ENCODE results near the gene EGR1.
"Not testable (repeated sequence)": the region's sequence is repeated elsewhere in the genome, so short reads cannot be mapped to it uniquely, and the experiment has no call there.

EGR1 gene

GRCh38 chr5:138466900-138467710 is 1.8 kb downstream of the EGR1 start:
- peak overlapping the region; percentile 44 for H3K9ac ChIP-seq (ENCODE audit: low read length)
- H3K4me3 ChIP-seq (ENCODE audit: low read depth in 1 of 2, low read length in 2 of 2), result peak overlapping the region; percentile 15 to 94
- H3K27me3 ChIP-seq (ENCODE audit: control insufficient read depth in 1 of 2, insufficient read depth in 2 of 2, low read length in 2 of 2), result no peaks in the 10 kb centered on the region
- H3K27ac ChIP-seq (ENCODE audit: low read depth, low read length), result no peak overlapping the region
- H3K9me3 ChIP-seq (ENCODE audit: low read length), result no peaks in the 10 kb centered on the region
- peaks cover 8% of the 10 kb centered on the region for H3K4me1 ChIP-seq (ENCODE audit: insufficient read depth, low read length)
- no peaks in the 10 kb centered on the region for H3K36me3 ChIP-seq (ENCODE audit: insufficient read depth, low read length)

- Histone ChIP-seq H3K27ac (ENCODE audit: low read depth, low read length) (no peak overlapping the region), H3K4me3 (ENCODE audit: low read depth in 1 of 2, low read length in 2 of 2) (peak overlapping the region; percentile 15 to 94), H3K27me3 (ENCODE audit: control insufficient read depth in 1 of 2, insufficient read depth in 2 of 2, low read length in 2 of 2) (no peaks in the 10 kb centered on the region), H3K4me1 (ENCODE audit: insufficient read depth, low read length) (peaks cover 8% of the 10 kb centered on the region), H3K9ac (ENCODE audit: low read length) (no peak overlapping the region), H3K9me3 (ENCODE audit: low read length) (no peaks in the 10 kb centered on the region), H3K36me3 (ENCODE audit: insufficient read depth, low read length) (no peaks in the 10 kb centered on the region)
Measured at GRCh38 chr5:138467711-138468132, 2.4 kb downstream of the EGR1 start.

GRCh38 chr5:138468133-138468965 is 3.1 kb downstream of the EGR1 start:
- Histone ChIP-seq H3K27ac (ENCODE audit: low read depth, low read length) (no peak overlapping the region), H3K9ac (ENCODE audit: low read length) (no peak overlapping the region), H3K27me3 (ENCODE audit: control insufficient read depth in 1 of 2, insufficient read depth in 2 of 2, low read length in 2 of 2) (no peaks in the 10 kb centered on the region), H3K4me1 (ENCODE audit: insufficient read depth, low read length) (peaks cover 4% of the 10 kb centered on the region), H3K4me3 (ENCODE audit: low read depth in 1 of 2, low read length in 2 of 2) (peak overlapping the region in 1 of 2 donors; percentile 94), H3K36me3 (ENCODE audit: insufficient read depth, low read length) (no peaks in the 10 kb centered on the region), H3K9me3 (ENCODE audit: low read length) (no peaks in the 10 kb centered on the region)

GRCh38 chr5:138468966-138469539 is 3.8 kb downstream of the EGR1 start:
- Histone ChIP-seq H3K4me1 (ENCODE audit: insufficient read depth, low read length) (no peaks in the 10 kb centered on the region), H3K27me3 (ENCODE audit: control insufficient read depth in 1 of 2, insufficient read depth in 2 of 2, low read length in 2 of 2) (no peaks in the 10 kb centered on the region), H3K9ac (ENCODE audit: low read length) (no peak overlapping the region), H3K36me3 (ENCODE audit: insufficient read depth, low read length) (no peaks in the 10 kb centered on the region), H3K9me3 (ENCODE audit: low read length) (no peaks in the 10 kb centered on the region), H3K27ac (ENCODE audit: low read depth, low read length) (no peak overlapping the region), H3K4me3 (ENCODE audit: low read depth in 1 of 2, low read length in 2 of 2) (no peak overlapping the region)

- H3K27ac ChIP-seq (ENCODE audit: low read depth, low read length), result no peak overlapping the region
- no peaks in the 10 kb centered on the region for H3K36me3 ChIP-seq (ENCODE audit: insufficient read depth, low read length)
- H3K4me1 ChIP-seq (ENCODE audit: insufficient read depth, low read length), result no peaks in the 10 kb centered on the region
- H3K9ac ChIP-seq (ENCODE audit: low read length), result no peak overlapping the region
- no peak overlapping the region for H3K4me3 ChIP-seq (ENCODE audit: low read depth in 1 of 2, low read length in 2 of 2)
- H3K27me3 ChIP-seq (ENCODE audit: control insufficient read depth in 1 of 2, insufficient read depth in 2 of 2, low read length in 2 of 2), result no peaks in the 10 kb centered on the region
- no peaks in the 10 kb centered on the region for H3K9me3 ChIP-seq (ENCODE audit: low read length)
Measured at GRCh38 chr5:138469540-138470321, 4.5 kb downstream of the EGR1 start.

GRCh38 chr5:138470322-138471051 is 5.2 kb downstream of the EGR1 start:
- no peak overlapping the region for H3K4me3 ChIP-seq (ENCODE audit: low read depth in 1 of 2, low read length in 2 of 2)
- no peaks in the 10 kb centered on the region for H3K4me1 ChIP-seq (ENCODE audit: insufficient read depth, low read length)

GRCh38 chr5:138471052-138471361 is 5.7 kb downstream of the EGR1 start:
- Histone ChIP-seq H3K4me1 (ENCODE audit: insufficient read depth, low read length) (no peaks in the 10 kb centered on the region), H3K27ac (ENCODE audit: low read depth, low read length) (no peak overlapping the region), H3K4me3 (ENCODE audit: low read depth in 1 of 2, low read length in 2 of 2) (no peak overlapping the region), H3K9ac (ENCODE audit: low read length) (no peak overlapping the region), H3K27me3 (ENCODE audit: control insufficient read depth in 1 of 2, insufficient read depth in 2 of 2, low read length in 2 of 2) (no peaks in the 10 kb centered on the region), H3K36me3 (ENCODE audit: insufficient read depth, low read length) (no peaks in the 10 kb centered on the region), H3K9me3 (ENCODE audit: low read length) (no peaks in the 10 kb centered on the region)

More at GRCh38 chr5:138470322-138471051, 5.2 kb downstream of the EGR1 start:
- Histone ChIP-seq H3K27me3 (ENCODE audit: control insufficient read depth in 1 of 2, insufficient read depth in 2 of 2, low read length in 2 of 2) (no peaks in the 10 kb centered on the region), H3K9ac (ENCODE audit: low read length) (no peak overlapping the region), H3K9me3 (ENCODE audit: low read length) (no peaks in the 10 kb centered on the region), H3K36me3 (ENCODE audit: insufficient read depth, low read length) (no peaks in the 10 kb centered on the region), H3K27ac (ENCODE audit: low read depth, low read length) (no peak overlapping the region)

GRCh38 chr5:138472353-138472752 is 7.1 kb downstream of the EGR1 start:
- Histone ChIP-seq H3K4me1 (ENCODE audit: insufficient read depth, low read length) (no peaks in the 10 kb centered on the region), H3K27me3 (ENCODE audit: control insufficient read depth in 1 of 2, insufficient read depth in 2 of 2, low read length in 2 of 2) (no peaks in the 10 kb centered on the region), H3K36me3 (ENCODE audit: insufficient read depth, low read length) (no peaks in the 10 kb centered on the region), H3K9me3 (ENCODE audit: low read length) (no peaks in the 10 kb centered on the region), H3K9ac (ENCODE audit: low read length) (no peak overlapping the region), H3K4me3 (ENCODE audit: low read depth in 1 of 2, low read length in 2 of 2) (no peak overlapping the region), H3K27ac (ENCODE audit: low read depth, low read length) (no peak overlapping the region)

GRCh38 chr5:138473151-138473550 is 7.9 kb downstream of the EGR1 start:
- H3K27me3 ChIP-seq (ENCODE audit: control insufficient read depth in 1 of 2, insufficient read depth in 2 of 2, low read length in 2 of 2); H3K9ac ChIP-seq (ENCODE audit: low read length); H3K4me1 ChIP-seq (ENCODE audit: insufficient read depth, low read length); H3K36me3 ChIP-seq (ENCODE audit: insufficient read depth, low read length); H3K9me3 ChIP-seq (ENCODE audit: low read length); H3K27ac ChIP-seq (ENCODE audit: low read depth, low read length); H3K4me3 ChIP-seq (ENCODE audit: low read depth in 1 of 2, low read length in 2 of 2): not testable (repeated sequence)

- Histone ChIP-seq H3K36me3 (ENCODE audit: insufficient read depth, low read length) (no peaks in the 10 kb centered on the region), H3K4me1 (ENCODE audit: insufficient read depth, low read length) (no peaks in the 10 kb centered on the region), H3K27ac (ENCODE audit: low read depth, low read length) (no peak overlapping the region), H3K27me3 (ENCODE audit: control insufficient read depth in 1 of 2, insufficient read depth in 2 of 2, low read length in 2 of 2) (no peaks in the 10 kb centered on the region), H3K9me3 (ENCODE audit: low read length) (no peaks in the 10 kb centered on the region), H3K9ac (ENCODE audit: low read length) (no peak overlapping the region), H3K4me3 (ENCODE audit: low read depth in 1 of 2, low read length in 2 of 2) (no peak overlapping the region)
Measured at GRCh38 chr5:138476918-138477317, 11.6 kb downstream of the EGR1 start.
